ENCODE results near the gene F12.

The F12 gene

GRCh38 chr5:177372910-177373309 is 36.5 kb downstream of the F12 start (continued):
- TF ChIP-seq ZNF521 (tag by site-specific recombination; IDR thresholded peaks at IDR 0.05) (no peak), HOXC10 (CRISPR knock-in tag; IDR thresholded peaks at IDR 0.05) (no peak), ZNF596 (tag by site-specific recombination; IDR thresholded peaks at IDR 0.05) (no peak), PRDM4 (tag by site-specific recombination; IDR thresholded peaks at IDR 0.05) (no peak), OSR2 (tag by site-specific recombination; IDR thresholded peaks at IDR 0.05) (no peak), ZFP69B (tag by site-specific recombination; IDR thresholded peaks at IDR 0.05) (no peak)
- TF ChIP-seq, protein P1, sequence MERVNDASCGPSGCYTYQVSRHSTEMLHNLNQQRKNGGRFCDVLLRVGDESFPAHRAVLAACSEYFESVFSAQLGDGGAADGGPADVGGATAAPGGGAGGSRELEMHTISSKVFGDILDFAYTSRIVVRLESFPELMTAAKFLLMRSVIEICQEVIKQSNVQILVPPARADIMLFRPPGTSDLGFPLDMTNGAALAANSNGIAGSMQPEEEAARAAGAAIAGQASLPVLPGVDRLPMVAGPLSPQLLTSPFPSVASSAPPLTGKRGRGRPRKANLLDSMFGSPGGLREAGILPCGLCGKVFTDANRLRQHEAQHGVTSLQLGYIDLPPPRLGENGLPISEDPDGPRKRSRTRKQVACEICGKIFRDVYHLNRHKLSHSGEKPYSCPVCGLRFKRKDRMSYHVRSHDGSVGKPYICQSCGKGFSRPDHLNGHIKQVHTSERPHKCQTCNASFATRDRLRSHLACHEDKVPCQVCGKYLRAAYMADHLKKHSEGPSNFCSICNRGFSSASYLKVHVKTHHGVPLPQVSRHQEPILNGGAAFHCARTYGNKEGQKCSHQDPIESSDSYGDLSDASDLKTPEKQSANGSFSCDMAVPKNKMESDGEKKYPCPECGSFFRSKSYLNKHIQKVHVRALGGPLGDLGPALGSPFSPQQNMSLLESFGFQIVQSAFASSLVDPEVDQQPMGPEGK (tag by site-specific recombination; IDR thresholded peaks at IDR 0.05), result no peak

DNA sequence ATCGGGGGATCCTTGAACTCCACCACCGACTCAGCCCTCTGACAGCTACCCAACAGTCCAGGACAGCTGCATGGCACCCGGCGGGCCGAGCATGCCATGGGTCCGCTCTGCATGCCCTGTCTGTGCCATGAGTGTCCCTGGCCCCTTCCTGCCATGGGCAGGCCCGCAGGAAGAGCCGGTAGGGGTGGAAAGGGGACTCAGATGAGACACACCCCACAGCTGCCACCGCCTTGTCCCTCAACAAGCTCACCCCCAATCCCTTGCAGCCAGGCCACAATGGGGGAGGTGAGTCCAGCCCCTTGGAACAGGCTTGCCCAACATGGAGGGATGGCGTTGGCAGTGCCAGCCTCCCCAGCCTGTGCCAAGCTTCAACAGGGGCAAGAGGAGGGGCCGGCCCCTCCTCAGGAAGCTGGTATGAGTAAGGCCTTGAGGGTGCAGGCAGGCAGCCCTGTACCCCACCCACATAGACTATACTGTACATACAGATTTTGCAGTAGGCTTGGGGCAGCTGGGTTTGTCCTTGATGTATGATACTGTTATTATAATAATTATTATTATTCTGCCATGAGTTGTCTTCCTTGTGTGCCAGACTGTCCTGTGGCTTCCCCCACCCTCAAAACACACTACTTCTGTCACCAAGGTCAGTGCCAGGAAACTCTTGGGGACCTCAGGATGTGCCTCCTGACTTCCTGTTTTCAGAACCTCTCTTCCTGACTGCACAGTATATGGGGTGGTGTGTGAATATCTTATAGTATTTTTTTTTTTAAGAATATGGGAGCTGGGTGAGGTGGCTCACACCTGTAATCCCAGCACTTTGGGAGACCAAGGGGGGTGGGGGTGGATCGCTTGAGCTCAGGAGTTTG is 37.1 kb downstream of the F12 start:
- ChIA-PET CTCF (interaction anchor here (0.6 to 6.1 kb wide), 11 partner anchors 10 to 1259 kb away, joined by 3 to 65 read pairs (median 3); partner anchors contain the start of genes LMAN2, PFN3 and SLC34A1), POLR2A (interaction anchor here (0.8 to 2.4 kb wide), 8 partner anchors 7 to 123 kb away, joined by 3 to 26 read pairs (median 8); partner anchors contain the start of genes LMAN2 and MXD3)
- Histone ChIP-seq H3K9me3 (ENCODE audit: control insufficient read depth, insufficient read depth, low read depth, low read length) (no peaks in the 10 kb centered on the region), H3K27ac (ENCODE audit: extremely low read depth, low read depth, low read length) (no peak overlapping the region), H3K36me3 (ENCODE audit: control insufficient read depth in 2 of 2, insufficient read depth in 1 of 2, low read length in 2 of 2) (peaks cover 0 to 5% of the 10 kb centered on the region in 2 experiments; a peak in 1 of 3 replicates), H3K4me3 (ENCODE audit: low read depth, low read length) (no peak overlapping the region), H3K4me1 (ENCODE audit: control insufficient read depth, insufficient read depth, low read length) (peaks cover 6% of the 10 kb centered on the region; the same call in 1 of the 2 replicates)
- TF ChIP-seq ZNF558 (tag by site-specific recombination; IDR thresholded peaks at IDR 0.05), result no peak
- TF ChIP-seq, protein P2, sequence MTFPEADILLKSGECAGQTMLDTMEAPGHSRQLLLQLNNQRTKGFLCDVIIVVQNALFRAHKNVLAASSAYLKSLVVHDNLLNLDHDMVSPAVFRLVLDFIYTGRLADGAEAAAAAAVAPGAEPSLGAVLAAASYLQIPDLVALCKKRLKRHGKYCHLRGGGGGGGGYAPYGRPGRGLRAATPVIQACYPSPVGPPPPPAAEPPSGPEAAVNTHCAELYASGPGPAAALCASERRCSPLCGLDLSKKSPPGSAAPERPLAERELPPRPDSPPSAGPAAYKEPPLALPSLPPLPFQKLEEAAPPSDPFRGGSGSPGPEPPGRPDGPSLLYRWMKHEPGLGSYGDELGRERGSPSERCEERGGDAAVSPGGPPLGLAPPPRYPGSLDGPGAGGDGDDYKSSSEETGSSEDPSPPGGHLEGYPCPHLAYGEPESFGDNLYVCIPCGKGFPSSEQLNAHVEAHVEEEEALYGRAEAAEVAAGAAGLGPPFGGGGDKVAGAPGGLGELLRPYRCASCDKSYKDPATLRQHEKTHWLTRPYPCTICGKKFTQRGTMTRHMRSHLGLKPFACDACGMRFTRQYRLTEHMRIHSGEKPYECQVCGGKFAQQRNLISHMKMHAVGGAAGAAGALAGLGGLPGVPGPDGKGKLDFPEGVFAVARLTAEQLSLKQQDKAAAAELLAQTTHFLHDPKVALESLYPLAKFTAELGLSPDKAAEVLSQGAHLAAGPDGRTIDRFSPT (tag by site-specific recombination; IDR thresholded peaks at IDR 0.05), result peak; percentile 31; the same call in 1 of the 2 replicates

DNA sequence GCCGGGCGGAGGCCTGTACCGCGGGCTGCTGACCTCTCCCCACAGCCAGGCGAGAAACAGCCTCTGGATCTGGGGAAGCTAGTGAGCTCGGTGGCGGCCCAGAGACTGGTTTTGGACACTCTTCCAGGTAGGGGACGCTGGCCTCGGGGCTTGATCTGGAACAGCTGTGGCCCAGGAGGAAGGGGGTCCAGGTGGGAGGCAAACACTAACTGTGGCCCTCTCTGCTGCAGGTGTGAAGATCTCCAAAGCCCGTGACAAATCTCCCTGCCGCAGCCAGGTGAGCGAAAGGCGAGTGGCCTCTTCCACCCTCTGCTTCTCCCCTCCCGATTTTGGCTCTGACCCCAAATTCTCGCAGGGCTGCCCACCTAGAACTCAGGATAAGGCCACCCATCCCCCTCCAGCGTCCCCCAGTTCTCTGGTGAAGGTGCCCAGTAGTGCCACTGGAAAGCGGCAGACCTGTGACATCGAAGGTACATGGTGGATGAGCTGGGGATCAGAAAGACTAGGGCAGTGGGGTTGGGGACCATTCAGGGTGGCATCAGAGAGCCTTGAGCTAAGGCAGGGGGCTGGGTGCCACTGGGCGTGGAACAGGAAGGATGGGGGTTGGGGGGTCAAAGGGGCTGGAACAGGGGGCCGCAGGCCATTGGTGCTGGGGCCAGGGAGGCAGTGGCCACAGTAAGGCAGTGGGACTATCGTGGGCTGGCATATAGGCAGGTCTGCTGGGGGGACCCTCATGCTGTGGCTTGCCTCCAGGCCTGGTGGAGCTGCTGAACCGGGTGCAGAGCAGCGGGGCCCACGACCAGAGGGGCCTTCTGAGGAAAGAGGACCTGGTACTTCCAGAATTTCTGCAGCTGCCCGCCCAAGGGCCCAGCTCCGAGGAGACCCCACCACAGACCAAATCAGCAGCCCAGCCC is 38.0 kb downstream of the F12 start:
- Histone ChIP-seq H3K4me1 (ENCODE audit: control insufficient read depth, insufficient read depth, low read length) (peaks cover 6% of the 10 kb centered on the region; the same call in 1 of the 2 replicates), H3K27ac (ENCODE audit: extremely low read depth, low read depth, low read length) (peak overlapping the region; percentile 88), H3K36me3 (ENCODE audit: control insufficient read depth in 2 of 2, insufficient read depth in 1 of 2, low read length in 2 of 2) (peaks cover 0 to 5% of the 10 kb centered on the region in 2 experiments; a peak in 1 of 3 replicates), H3K4me3 (ENCODE audit: low read depth, low read length) (peak overlapping the region; percentile 63), H3K9me3 (ENCODE audit: control insufficient read depth, insufficient read depth, low read depth, low read length) (no peaks in the 10 kb centered on the region)
- CTCF ChIA-PET, result interaction anchor here (0.6 to 6.1 kb wide), 27 partner anchors 8 to 1260 kb away, joined by 3 to 65 read pairs (median 4); partner anchors contain the start of genes GRK6, LMAN2, MXD3 and PFN3
- POLR2A ChIA-PET, result interaction anchor here (0.8 to 2.4 kb wide), 16 partner anchors 8 to 126 kb away, joined by 3 to 26 read pairs (median 4); partner anchors contain the start of genes GRK6, LMAN2, MXD3 and PDLIM7
- TF ChIP-seq ZNF645 (tag by site-specific recombination; IDR thresholded peaks at IDR 0.05) (no peak), PRDM10 (tag by site-specific recombination; IDR thresholded peaks at IDR 0.05) (peak; percentile 85), ZNF112 (tag by site-specific recombination; IDR thresholded peaks at IDR 0.05) (no peak), GLIS2 (tag by site-specific recombination; IDR thresholded peaks at IDR 0.05) (peak; percentile 66), ZEB2 (tag by site-specific recombination; IDR thresholded peaks at IDR 0.05) (no peak)
- TF ChIP-seq, protein P1 (tag by site-specific recombination; IDR thresholded peaks at IDR 0.05), result no peak

Measured in HEK293 (cell line).